Activated naive CD8-positive, alpha-beta T cell treated with anti-CD3 and anti-CD28 coated beads, Interleukin-2, amount 50 U/mL, for 24 hours (primary cell): ENCODE measurements around the gene PLD5.
"Not testable (repeated sequence)": the region's sequence is repeated elsewhere in the genome, so short reads cannot be mapped to it uniquely, and the experiment has no call there.

Experiments
- ATAC-seq: fragments of 150-1000 bp; cut with Tn5 transposase; one replicate; pipeline ENCODE4 v1.10.0; 2021
- DNase-seq: peaks from one replicate; pipeline ENCODE4 v3.0.0; 2021
- H3K27ac Mint-ChIP-seq: one replicate; pipeline ENCODE4 v1.8.0; 2021; ENCODE audit warnings: mild to moderate bottlenecking, mixed read lengths
- H3K27me3 Mint-ChIP-seq: one replicate; pipeline ENCODE4 v1.8.0; 2021; ENCODE audit warnings: mixed read lengths
- H3K36me3 Mint-ChIP-seq: one replicate; pipeline ENCODE4 v1.8.0; 2021; ENCODE audit warnings: low read depth, mixed read lengths
- H3K4me1 Mint-ChIP-seq: one replicate; pipeline ENCODE4 v1.8.0; 2021; ENCODE audit warnings: mixed read lengths
- H3K4me3 Mint-ChIP-seq: one replicate; pipeline ENCODE4 v1.8.0; 2021; ENCODE audit warnings: mild to moderate bottlenecking, moderate library complexity, mixed read lengths
- H3K9me3 Mint-ChIP-seq: one replicate; pipeline ENCODE4 v1.8.0; 2021; ENCODE audit warnings: mixed read lengths

The PLD5 gene

DNA sequence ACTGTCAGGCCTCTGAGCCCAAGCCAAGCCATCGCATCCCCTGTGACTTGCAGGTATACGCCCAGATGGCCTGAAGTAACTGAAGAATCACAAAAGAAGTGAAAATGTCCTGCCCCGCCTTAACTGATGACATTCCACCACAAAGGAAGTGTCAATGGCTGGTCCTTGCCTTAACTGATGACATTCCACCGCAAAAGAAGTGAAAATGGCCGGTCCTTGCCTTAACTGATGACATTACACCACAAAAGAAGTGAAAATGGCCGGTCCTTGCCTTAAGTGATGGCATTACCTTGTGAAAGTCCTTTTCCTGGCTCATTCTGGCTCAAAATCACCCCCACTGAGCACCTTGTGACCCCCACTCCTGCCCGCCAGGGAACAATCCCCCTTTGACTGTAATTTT lies 314.2 kb downstream of the PLD5 start:
- H3K36me3 Mint-ChIP-seq, H3K4me1 Mint-ChIP-seq, ATAC-seq, H3K27ac Mint-ChIP-seq, H3K4me3 Mint-ChIP-seq, H3K9me3 Mint-ChIP-seq, H3K27me3 Mint-ChIP-seq, DNase-seq: not testable (repeated sequence)

DNA sequence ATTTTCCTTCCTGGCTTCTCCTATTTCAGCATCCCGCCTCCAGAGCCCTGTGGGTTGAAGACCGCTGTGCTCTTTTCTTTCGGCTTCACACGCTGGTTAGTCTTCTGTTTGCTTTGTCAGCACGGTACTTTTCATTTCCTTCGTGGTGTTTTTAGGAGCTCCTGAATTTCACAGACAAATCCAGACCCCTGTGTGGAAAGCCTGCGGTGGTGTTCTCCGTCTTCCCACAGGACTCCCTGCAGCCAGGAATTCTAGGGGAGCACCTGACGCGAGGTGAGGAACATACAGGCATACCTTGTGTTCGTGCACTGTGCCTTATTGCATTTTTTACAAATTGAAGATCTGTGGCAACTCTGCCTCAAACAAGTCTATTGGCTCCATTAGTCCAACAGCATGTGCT lies 315.4 kb downstream of the PLD5 start:
- Mint-ChIP-seq H3K27me3 (peaks cover 3% of the 10 kb centered on the region), H3K36me3 (no peaks in the 10 kb centered on the region), H3K4me1 (no peaks in the 10 kb centered on the region), H3K4me3 (no peak overlapping the region), H3K9me3 (peaks cover 4% of the 10 kb centered on the region), H3K27ac (no peak overlapping the region)
- ATAC-seq: no peak
- DNase-seq: no peak

DNA sequence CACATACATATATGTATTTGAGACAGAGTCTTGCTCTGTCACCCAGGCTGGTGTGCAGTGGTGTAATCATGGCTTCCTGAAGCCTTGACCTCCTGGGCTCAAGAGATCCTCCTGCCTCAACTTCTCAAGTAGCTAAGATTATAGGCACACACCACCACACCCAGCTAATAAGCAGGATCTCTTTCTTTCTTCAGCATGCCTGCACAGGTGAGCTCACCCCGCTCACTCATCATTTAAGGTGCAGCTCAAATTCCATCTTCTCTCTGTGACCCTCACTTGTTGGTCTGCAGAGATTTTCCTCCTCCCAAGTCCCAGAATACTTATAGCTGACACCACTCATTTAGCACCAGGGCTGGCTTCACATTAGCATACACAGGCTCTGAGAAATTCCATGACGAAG lies 316.5 kb downstream of the PLD5 start:
- ATAC-seq (no peak), DNase-seq (no peak)
- Mint-ChIP-seq H3K36me3 (no peaks in the 10 kb centered on the region), H3K9me3 (peaks cover 4% of the 10 kb centered on the region), H3K4me3 (no peak overlapping the region), H3K4me1 (no peaks in the 10 kb centered on the region), H3K27ac (no peak overlapping the region), H3K27me3 (peaks cover 3% of the 10 kb centered on the region)

DNA sequence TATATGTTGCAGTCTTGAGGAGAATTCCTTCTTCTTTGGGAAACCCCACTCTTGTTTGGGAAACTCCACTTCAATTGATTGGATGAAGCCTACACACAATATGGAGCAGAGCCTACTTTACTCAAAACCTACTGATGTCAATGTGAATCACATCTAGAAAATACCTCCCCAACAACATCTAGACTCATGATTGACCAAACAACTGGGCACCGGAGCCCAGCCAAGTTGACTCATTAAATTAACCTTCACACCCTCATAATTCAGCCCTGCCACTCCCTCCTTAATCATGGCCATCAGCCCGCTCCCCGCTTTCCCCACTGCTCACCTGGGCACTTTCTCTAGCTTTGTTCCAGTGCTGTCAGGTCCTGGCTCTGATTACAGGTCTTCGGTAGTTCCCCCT lies 317.5 kb downstream of the PLD5 start:
- no peak overlapping the region for H3K4me3 Mint-ChIP-seq
- ATAC-seq: no peak
- DNase-seq: no peak
- peaks cover 3% of the 10 kb centered on the region for H3K27me3 Mint-ChIP-seq
- H3K27ac Mint-ChIP-seq: no peak overlapping the region
- H3K36me3 Mint-ChIP-seq: no peaks in the 10 kb centered on the region
- peaks cover 4% of the 10 kb centered on the region for H3K9me3 Mint-ChIP-seq
- no peaks in the 10 kb centered on the region for H3K4me1 Mint-ChIP-seq

DNA sequence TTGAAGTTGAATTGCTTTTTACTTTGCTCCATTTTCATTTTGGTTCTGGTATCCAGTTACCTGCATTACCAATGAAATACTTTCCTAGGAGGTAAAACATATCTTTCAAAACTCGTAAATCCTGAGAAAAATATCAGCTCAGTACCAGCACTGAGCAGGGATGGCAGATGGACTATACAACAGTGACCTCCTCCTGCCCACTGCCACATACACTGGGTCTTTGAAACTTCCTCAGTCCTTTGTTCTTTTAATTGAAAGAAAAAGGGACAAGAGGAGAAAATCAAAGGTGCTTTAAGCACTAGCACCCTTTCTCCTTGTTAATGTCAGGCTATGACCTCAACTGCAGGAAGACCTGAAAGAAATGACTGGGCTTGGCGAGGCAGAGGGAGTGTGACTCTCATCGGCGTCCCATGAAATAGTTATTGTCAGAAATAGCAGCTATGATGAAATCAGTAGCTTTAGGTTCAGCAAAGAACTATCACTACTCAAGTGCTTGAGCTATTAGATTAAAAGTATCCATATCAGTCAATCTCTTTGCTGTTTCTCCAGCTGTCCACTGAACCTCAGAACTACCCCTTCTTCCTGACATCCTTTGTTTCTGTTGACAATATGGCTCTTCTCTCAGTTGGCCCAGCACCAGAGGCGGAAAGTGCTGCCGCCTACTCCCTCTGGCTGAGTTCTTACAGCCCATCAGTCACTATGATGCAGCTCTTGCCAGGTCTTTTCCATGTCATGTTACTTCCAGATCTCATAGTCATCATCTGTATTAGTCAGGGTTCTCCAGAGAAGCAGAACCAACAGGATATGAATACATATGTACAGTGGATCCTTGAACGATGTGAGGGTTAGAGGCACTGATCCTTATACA lies 318.6 kb downstream of the PLD5 start:
- Mint-ChIP-seq H3K27me3 (peaks cover 3% of the 10 kb centered on the region), H3K27ac (no peak overlapping the region), H3K4me1 (no peaks in the 10 kb centered on the region), H3K9me3 (peaks cover 4% of the 10 kb centered on the region), H3K36me3 (no peaks in the 10 kb centered on the region), H3K4me3 (no peak overlapping the region)
- ATAC-seq (no peak), DNase-seq (no peak)

DNA sequence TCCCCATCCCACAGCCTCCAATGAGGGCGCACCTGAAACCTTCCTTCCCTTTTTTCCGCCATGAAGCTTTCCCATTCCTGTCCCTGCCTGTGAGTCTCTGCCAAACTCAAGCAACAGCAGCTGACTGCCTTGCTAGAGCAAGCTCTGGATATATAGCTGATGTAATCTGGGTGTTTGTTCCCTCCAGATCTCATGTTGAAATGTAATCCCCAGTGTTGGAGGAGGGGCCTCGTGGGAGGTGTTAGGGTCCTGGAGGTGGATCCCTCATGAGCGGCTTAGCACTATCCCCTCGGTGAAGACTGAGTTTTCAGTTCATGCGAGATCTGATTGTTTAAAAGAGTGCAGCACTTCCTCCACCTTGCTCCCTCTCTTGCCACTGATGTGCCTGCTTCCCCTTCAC lies 321.2 kb downstream of the PLD5 start:
- Mint-ChIP-seq H3K36me3 (no peaks in the 10 kb centered on the region), H3K27ac (no peak overlapping the region), H3K4me3 (no peak overlapping the region), H3K9me3 (peaks cover 3% of the 10 kb centered on the region), H3K27me3 (peaks cover 3% of the 10 kb centered on the region), H3K4me1 (no peaks in the 10 kb centered on the region)
- DNase-seq (no peak), ATAC-seq (no peak)

DNA sequence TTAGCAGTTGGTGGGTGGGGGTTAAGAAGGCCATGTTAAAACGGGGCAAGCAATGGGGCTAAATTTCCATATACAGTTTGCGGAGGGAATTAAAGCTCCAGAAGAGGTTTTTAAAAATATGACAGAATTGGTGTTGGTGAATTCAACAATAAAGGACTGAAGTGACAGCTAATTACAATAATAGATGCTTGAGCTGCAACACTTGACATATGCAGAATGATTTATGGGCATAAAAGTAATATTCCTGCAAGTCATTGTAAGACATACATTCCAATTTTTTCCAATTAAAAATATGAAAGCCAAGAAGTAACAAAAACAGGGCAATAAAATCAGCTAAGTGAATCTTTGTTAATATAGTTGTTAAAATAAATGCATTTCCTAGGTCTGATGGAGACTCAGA lies 323.4 kb downstream of the PLD5 start:
- ATAC-seq (no peak), DNase-seq (no peak)
- H3K4me1 Mint-ChIP-seq: no peaks in the 10 kb centered on the region
- no peaks in the 10 kb centered on the region for H3K36me3 Mint-ChIP-seq
- H3K27ac Mint-ChIP-seq: no peak overlapping the region
- H3K27me3 Mint-ChIP-seq: no peaks in the 10 kb centered on the region
- H3K9me3 Mint-ChIP-seq: no peaks in the 10 kb centered on the region
- H3K4me3 Mint-ChIP-seq: no peak overlapping the region

DNA sequence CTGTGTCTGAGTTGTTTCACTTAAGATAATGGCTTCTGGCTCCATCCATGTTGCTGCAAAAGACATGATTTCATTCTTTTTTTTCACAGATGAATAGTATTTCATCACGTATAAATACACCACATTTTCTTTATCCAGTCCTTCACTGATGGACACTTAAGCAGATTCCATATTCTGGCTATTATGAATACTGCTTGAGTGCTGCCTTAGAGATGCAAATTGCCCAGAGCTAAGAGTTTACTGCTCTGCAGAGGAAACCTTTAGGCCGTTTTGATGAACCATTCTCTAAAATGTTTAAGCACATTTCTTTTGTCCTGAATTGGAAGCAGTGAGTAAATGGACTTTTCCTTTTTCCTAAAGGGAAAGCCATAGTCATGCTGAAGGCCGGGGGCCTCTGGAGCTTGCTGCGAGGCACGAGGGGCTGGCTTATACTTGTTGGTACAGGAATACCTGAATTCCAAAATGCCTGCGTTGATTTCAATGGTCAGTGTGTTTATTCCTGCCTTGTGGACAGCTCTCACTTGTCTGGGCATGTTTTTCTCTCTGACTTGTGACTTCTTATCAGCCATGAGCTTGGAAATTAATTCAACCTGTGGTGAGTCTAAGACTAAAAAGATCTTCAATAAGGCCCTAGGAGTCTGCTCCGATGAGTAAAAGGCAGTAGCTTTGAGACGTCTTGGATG lies 324.6 kb downstream of the PLD5 start:
- no peak overlapping the region for H3K4me3 Mint-ChIP-seq
- H3K36me3 Mint-ChIP-seq: no peaks in the 10 kb centered on the region
- DNase-seq (no peak), ATAC-seq (no peak)
- no peak overlapping the region for H3K27ac Mint-ChIP-seq
- no peaks in the 10 kb centered on the region for H3K4me1 Mint-ChIP-seq
- H3K27me3 Mint-ChIP-seq: no peaks in the 10 kb centered on the region
- H3K9me3 Mint-ChIP-seq: no peaks in the 10 kb centered on the region

DNA sequence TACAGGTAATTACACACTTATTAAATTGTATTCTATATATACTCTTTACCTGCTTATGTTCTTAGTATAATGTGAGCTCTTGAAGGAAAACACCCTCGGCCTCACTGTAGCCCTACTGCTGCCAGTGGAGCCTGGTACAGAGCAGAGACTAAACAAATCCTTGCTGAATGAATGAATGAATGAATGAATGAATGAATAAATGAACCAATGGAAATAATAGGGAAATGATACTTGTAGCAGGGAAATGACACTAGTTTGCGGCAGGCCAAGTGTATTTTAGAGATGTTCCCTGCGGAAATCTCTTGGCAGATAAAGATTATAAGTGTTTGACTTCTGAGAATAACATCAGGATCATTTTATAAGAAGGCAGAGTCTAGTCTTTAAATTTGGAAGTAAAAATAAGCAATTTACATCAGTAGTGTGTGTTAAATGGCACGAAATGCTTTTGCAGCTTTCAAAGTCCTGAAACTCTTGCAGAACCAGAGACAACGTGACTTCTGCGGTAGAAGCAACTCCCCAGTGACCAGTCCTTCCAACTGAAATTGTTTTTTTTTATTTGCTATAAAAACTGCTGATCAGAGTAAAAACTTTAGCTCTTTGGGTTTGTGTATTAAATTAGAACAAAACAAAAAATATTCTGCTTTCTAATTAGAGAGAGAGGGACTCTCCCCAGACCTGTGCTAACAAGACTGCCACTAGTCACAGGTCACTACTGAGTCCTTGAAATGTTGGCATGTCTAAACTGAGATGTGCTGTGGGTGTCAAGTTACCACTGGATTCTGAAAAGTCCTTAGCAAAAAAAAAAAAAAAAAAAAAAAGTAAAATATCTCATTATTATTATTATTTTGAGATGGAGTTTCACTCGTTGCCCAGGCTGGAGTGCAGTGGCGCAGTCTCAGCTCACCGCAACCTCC lies 326.3 kb downstream of the PLD5 start:
- H3K36me3 Mint-ChIP-seq: no peaks in the 10 kb centered on the region

DNA sequence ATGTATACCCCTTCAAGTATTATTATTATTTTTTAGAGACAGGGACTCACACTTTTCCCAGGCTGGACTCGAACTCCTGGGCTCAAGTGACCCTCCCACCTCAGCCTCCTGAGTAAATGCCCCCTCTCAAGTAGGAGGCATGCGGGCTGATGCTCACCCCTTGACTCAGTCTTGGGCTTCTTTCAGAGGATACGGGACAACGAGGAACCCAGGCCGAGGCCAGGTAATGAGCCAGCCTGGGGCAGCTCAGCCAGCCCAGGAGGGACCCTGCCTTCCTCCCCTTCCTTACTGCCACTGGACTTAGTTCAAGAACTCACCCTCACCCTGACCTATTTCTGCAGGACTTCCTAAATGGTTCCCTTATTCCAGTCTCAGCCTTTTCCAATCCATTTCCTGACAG lies 327.6 kb downstream of the PLD5 start:
- H3K27me3 Mint-ChIP-seq: no peaks in the 10 kb centered on the region
- no peak overlapping the region for H3K27ac Mint-ChIP-seq
- ATAC-seq: no peak
- DNase-seq: no peak
- H3K9me3 Mint-ChIP-seq: no peaks in the 10 kb centered on the region
- no peak overlapping the region for H3K4me3 Mint-ChIP-seq
- H3K4me1 Mint-ChIP-seq: no peaks in the 10 kb centered on the region
- no peaks in the 10 kb centered on the region for H3K36me3 Mint-ChIP-seq

More for the DNA sequence above, 326.3 kb downstream of the PLD5 start:
- Mint-ChIP-seq H3K27me3 (no peaks in the 10 kb centered on the region), H3K9me3 (no peaks in the 10 kb centered on the region), H3K4me1 (no peaks in the 10 kb centered on the region), H3K4me3 (no peak overlapping the region), H3K27ac (no peak overlapping the region)
- DNase-seq (no peak), ATAC-seq (no peak)

DNA sequence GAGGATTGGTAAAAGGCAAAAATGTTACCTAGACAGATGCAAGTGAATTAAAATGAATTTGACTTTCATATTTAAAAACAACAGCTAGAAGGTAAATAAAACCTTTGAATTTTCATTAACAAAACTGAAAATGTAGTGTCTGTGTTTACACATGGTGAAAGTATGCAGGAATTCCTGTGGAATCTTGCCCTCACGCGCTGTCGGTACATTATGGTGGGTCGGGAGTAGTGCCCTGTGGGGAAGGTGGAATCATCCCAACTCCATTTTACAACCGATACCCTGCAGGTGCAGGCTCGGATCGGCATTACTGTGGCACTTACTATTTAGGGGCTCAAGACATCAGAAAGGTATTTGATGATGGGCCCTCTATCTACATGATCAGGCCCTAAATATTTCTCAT lies 328.4 kb downstream of the PLD5 start:
- H3K4me1 Mint-ChIP-seq: no peaks in the 10 kb centered on the region
- no peak overlapping the region for H3K4me3 Mint-ChIP-seq
- no peak overlapping the region for H3K27ac Mint-ChIP-seq
- no peaks in the 10 kb centered on the region for H3K27me3 Mint-ChIP-seq
- no peak for DNase-seq
- H3K9me3 Mint-ChIP-seq: no peaks in the 10 kb centered on the region
- no peak for ATAC-seq
- no peaks in the 10 kb centered on the region for H3K36me3 Mint-ChIP-seq

DNA sequence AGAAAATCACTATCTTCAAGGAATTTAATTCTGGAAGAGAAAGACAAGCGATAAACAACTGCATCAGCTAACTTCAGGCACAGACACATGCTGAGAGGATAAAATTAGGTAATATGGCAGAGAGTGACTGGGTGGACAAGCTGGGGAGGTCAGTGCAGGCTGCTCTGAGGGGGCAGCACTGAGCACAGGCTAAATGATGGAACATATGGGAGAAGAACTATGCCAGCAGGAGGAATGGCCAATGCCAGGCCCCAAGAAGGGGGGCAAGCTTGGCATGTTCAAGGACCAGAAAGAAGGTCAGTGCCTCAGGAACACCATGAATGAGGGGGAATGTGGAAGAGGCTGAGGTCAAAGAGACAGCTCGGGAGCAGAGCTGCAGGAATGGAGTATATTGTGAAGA lies 334.9 kb downstream of the PLD5 start:
- no peak overlapping the region for H3K27ac Mint-ChIP-seq
- H3K9me3 Mint-ChIP-seq: peaks cover 7% of the 10 kb centered on the region
- no peaks in the 10 kb centered on the region for H3K4me1 Mint-ChIP-seq
- no peak for DNase-seq
- ATAC-seq: no peak
- H3K36me3 Mint-ChIP-seq: no peaks in the 10 kb centered on the region
- peaks cover 4% of the 10 kb centered on the region for H3K27me3 Mint-ChIP-seq
- H3K4me3 Mint-ChIP-seq: no peak overlapping the region

DNA sequence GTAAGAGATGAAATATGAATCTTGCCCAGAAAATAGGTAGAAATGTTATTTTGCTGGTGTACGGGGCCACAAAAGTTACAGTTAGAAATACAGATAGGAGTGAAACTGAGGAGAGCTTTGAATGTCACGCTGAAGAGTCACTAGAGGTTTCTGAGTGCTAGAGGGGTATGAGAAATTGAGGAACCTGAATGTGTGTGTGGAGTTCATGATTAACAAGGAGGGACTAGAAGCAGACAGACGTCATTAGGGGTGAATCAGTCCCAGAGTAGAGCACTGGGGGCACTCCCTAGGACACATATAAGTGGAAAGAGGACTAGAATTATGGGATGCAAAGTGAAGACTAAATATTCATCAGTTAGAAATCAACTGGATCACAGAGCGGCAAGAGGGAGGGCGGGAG lies 336.7 kb downstream of the PLD5 start:
- Mint-ChIP-seq H3K36me3 (no peaks in the 10 kb centered on the region), H3K4me3 (no peak overlapping the region), H3K27me3 (peaks cover 4% of the 10 kb centered on the region), H3K4me1 (no peaks in the 10 kb centered on the region), H3K9me3 (peaks cover 7% of the 10 kb centered on the region), H3K27ac (no peak overlapping the region)
- no peak for DNase-seq
- no peak for ATAC-seq

DNA sequence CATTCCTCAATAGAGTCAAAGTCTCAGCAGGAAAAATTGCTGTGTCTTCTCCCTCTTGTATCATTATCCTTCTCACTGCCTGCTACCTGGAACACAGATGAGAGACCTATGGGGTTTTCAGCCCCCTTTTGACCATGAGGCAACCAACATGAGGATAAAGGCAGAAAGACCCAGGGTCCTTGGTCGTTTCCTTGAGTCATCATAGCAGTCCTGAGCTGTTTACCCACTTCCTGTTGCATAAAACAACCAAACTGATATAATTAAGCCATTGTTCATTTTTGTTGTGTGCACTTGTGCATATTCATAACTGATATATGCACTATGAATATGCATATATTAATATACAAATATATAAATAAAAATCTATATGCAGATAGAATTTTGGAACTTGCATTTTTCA lies 337.3 kb downstream of the PLD5 start:
- peaks cover 4% of the 10 kb centered on the region for H3K27me3 Mint-ChIP-seq
- no peak overlapping the region for H3K27ac Mint-ChIP-seq
- DNase-seq: no peak
- peaks cover 7% of the 10 kb centered on the region for H3K9me3 Mint-ChIP-seq
- ATAC-seq: no peak
- no peaks in the 10 kb centered on the region for H3K36me3 Mint-ChIP-seq
- H3K4me1 Mint-ChIP-seq: no peaks in the 10 kb centered on the region
- H3K4me3 Mint-ChIP-seq: no peak overlapping the region

DNA sequence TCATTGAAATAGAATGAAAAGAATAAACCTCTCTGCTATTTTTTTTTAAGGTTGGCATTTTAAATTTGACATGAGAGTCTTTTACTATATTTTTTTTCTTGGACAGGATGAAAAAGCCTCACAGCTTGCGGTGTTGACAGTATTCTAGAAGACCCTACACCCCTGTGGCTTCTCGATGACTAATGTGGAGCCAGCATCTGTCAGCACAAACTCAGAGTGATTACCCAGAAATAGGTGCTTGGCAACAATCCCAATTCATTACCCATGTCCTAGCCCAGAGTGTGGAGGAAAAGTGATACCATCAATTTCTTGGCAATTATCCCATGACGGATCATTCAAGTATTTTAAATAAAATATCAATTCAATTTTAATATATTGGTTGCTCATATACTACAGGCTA lies 338.8 kb downstream of the PLD5 start:
- Mint-ChIP-seq H3K4me1 (no peaks in the 10 kb centered on the region), H3K27ac (no peak overlapping the region), H3K36me3 (no peaks in the 10 kb centered on the region), H3K4me3 (no peak overlapping the region), H3K9me3 (peaks cover 7% of the 10 kb centered on the region), H3K27me3 (peaks cover 4% of the 10 kb centered on the region)
- DNase-seq (no peak), ATAC-seq (no peak)
